MM.1S (cell line): ENCODE measurements around the gene CTBP1.

Experiments used
- EZH2 ChIP-seq: fragments of 300-600 bp; sonication (generic); optimal IDR thresholded peaks from 2 replicates; pipeline ENCODE3; 2017; ENCODE audit warnings: low read depth, mild to moderate bottlenecking, antibody characterized with exemption, low read length, mixed read lengths
- EZH2phosphoT487 ChIP-seq: fragments of 300-600 bp; sonication (generic); IDR thresholded peaks from 2 replicates; pipeline ENCODE4 v1.6.1; 2018; ENCODE audit warnings: antibody characterized with exemption, low read length
- TF ChIP-seq, protein P1 (sequence below): fragments of 300-600 bp; sonication (generic); IDR thresholded peaks from 2 replicates; pipeline ENCODE4 v1.5.1; 2016; ENCODE audit warnings: antibody characterized with exemption, low read length, mixed read lengths

DNA sequence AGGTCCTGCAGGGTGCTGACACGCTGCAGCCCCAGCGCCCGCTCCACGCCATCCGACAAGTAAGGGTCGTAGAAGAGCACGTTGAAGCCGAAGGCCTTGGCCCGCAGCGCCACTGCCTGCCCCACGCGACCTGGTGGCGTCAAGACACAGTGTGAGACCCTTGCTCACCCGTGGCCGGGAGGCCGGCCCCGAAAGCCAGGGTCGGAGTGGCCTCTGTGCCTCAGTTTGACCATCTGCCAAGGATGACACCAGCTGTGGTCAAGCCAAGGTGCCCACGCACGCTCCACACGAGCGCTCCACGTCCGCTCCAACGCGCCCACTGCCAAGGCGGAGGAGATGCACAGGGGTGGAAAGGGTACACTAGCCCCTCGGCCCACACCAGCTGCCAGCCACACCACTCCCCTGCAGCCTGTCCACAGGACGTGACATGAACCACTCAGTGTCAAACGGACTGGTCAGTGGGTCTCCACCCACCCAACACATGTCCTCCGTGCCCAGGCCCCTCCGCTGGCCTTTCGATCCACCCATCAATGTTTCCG lies 32.8 kb downstream of the CTBP1 start:
- TF ChIP-seq, protein P1, sequence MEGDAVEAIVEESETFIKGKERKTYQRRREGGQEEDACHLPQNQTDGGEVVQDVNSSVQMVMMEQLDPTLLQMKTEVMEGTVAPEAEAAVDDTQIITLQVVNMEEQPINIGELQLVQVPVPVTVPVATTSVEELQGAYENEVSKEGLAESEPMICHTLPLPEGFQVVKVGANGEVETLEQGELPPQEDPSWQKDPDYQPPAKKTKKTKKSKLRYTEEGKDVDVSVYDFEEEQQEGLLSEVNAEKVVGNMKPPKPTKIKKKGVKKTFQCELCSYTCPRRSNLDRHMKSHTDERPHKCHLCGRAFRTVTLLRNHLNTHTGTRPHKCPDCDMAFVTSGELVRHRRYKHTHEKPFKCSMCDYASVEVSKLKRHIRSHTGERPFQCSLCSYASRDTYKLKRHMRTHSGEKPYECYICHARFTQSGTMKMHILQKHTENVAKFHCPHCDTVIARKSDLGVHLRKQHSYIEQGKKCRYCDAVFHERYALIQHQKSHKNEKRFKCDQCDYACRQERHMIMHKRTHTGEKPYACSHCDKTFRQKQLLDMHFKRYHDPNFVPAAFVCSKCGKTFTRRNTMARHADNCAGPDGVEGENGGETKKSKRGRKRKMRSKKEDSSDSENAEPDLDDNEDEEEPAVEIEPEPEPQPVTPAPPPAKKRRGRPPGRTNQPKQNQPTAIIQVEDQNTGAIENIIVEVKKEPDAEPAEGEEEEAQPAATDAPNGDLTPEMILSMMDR = no peak
- TF ChIP-seq EZH2phosphoT487 = no peak
- TF ChIP-seq EZH2 = no peak
